GM23338 (cell line): ENCODE measurements around the gene ESRRA. TPM values are rescaled to one million over a fixed set of nuclear protein-coding genes. Genes with fewer than 3 reads are reported as not detected.

Experiments used
- ATAC-seq: fragments of 200-7000 bp; cut with Tn5 transposase; 3 replicates; pipeline ENCODE4 v1.9.1; 2020
- DNase-seq: peaks from one replicate; pipeline ENCODE4 v3.0.0-alpha.2; 2015; ENCODE audit warnings: low spot score
- H2AFZ ChIP-seq: fragments of 200-600 bp; sonication (generic); 2 replicates; pipeline ENCODE4 v1.8.0; 2016; ENCODE audit warnings: antibody characterized with exemption, mild to moderate bottlenecking, moderate library complexity
- H3F3A ChIP-seq: fragments of 200-600 bp; sonication (generic); replicated peaks from 2 replicates; pipeline ENCODE4 v1.8.0; 2017; ENCODE audit warnings: antibody characterized with exemption, mixed run types, low read depth
- H3K27ac ChIP-seq: fragments of 200-600 bp; sonication (generic); 2 replicates; pipeline ENCODE4 v1.6.1; 2016; ENCODE audit warnings: low read depth
- H3K27me3 ChIP-seq: fragments of 200-600 bp; sonication (generic); 2 replicates; pipeline ENCODE4 v1.8.0; 2016; ENCODE audit warnings: mild to moderate bottlenecking, mixed run types, moderate library complexity; ENCODE audit not compliant: insufficient read depth
- H3K36me3 ChIP-seq: fragments of 200-600 bp; sonication (generic); 2 replicates; pipeline ENCODE4 v1.8.0; 2016; ENCODE audit warnings: mild to moderate bottlenecking; ENCODE audit not compliant: insufficient read depth
- H3K4me1 ChIP-seq: fragments of 200-600 bp; sonication (generic); 2 replicates; pipeline ENCODE4 v1.8.0; 2016; ENCODE audit warnings: mild to moderate bottlenecking, moderate library complexity; ENCODE audit not compliant: insufficient read depth
- H3K4me2 ChIP-seq: fragments of 200-600 bp; sonication (generic); 2 replicates; pipeline ENCODE4 v1.7.1; 2017; ENCODE audit warnings: mixed run types
- H3K4me3 ChIP-seq: fragments of 200-600 bp; sonication (generic); 2 replicates; pipeline ENCODE4 v1.6.1; 2016; ENCODE audit warnings: mixed run types
- H3K79me2 ChIP-seq: fragments of 200-600 bp; sonication (generic); replicated peaks from 2 replicates; pipeline ENCODE4 v1.8.0; 2017; ENCODE audit warnings: mild to moderate bottlenecking; ENCODE audit not compliant: insufficient read depth
- H3K9me2 ChIP-seq: fragments of 200-600 bp; sonication (generic); 2 replicates; pipeline ENCODE4 v1.8.0; 2017; ENCODE audit not compliant: insufficient read depth
- H4K20me1 ChIP-seq: fragments of 200-600 bp; sonication (generic); replicated peaks from 2 replicates; pipeline ENCODE4 v1.8.0; 2017; ENCODE audit warnings: mild to moderate bottlenecking; ENCODE audit not compliant: insufficient read depth
- H3K27ac Mint-ChIP-seq: 2 replicates; pipeline ENCODE4 v1.8.0; 2020; ENCODE audit warnings: inconsistent platforms, mild to moderate bottlenecking, moderate library complexity, mixed read lengths
- H3K27me3 Mint-ChIP-seq: 3 replicates; pipeline ENCODE4 v1.8.0; 2022; ENCODE audit warnings: low read depth, mild to moderate bottlenecking, moderate library complexity, mixed read lengths, inconsistent platforms; ENCODE audit not compliant: insufficient read depth, poor library complexity
- H3K36me3 Mint-ChIP-seq: 3 replicates; pipeline ENCODE4 v1.8.0; 2021; ENCODE audit warnings: low read depth, mild to moderate bottlenecking, inconsistent platforms, moderate library complexity, mixed read lengths
- H3K4me1 Mint-ChIP-seq: 3 replicates; pipeline ENCODE4 v1.8.0; 2020; ENCODE audit warnings: mild to moderate bottlenecking, inconsistent platforms, mixed read lengths
- H3K4me3 Mint-ChIP-seq: 3 replicates; pipeline ENCODE4 v1.8.0; 2021; ENCODE audit warnings: moderate library complexity, mild to moderate bottlenecking, inconsistent platforms, mixed read lengths
- H3K9me3 Mint-ChIP-seq: 3 replicates; pipeline ENCODE4 v1.8.0; 2020; ENCODE audit warnings: moderate library complexity, mild to moderate bottlenecking, inconsistent platforms, mixed read lengths
- CREB1 ChIP-seq: fragments of 250-450 bp; sonication (Bioruptor Pico); IDR thresholded peaks from 2 replicates; pipeline ENCODE4 v1.5.0; 2020; ENCODE audit warnings: low read depth, mild to moderate bottlenecking, moderate library complexity
- EZH2 ChIP-seq: fragments of 200-600 bp; sonication (generic); IDR thresholded peaks from one replicate; pipeline ENCODE4 v1.8.0; 2017; ENCODE audit warnings: antibody characterized with exemption, mild to moderate bottlenecking, low read depth; ENCODE audit not compliant: unreplicated experiment
- EZH2phosphoT487 ChIP-seq: fragments of 200-600 bp; sonication (generic); IDR thresholded peaks from one replicate; pipeline ENCODE4 v1.8.1; 2018; ENCODE audit warnings: antibody characterized with exemption; ENCODE audit not compliant: unreplicated experiment
- JUNB ChIP-seq: IDR thresholded peaks from one replicate; pipeline ENCODE4 v1.6.1; 2016; ENCODE audit warnings: antibody characterized with exemption; ENCODE audit not compliant: unreplicated experiment
- NANOG ChIP-seq: IDR thresholded peaks from 2 replicates; pipeline ENCODE4 v1.6.1; 2016; ENCODE audit warnings: antibody characterized with exemption, borderline replicate concordance
- POLR2AphosphoS5 ChIP-seq: IDR thresholded peaks from 2 replicates; pipeline ENCODE4 v1.6.1; 2016; ENCODE audit warnings: antibody characterized with exemption, low read depth
- STAT1 ChIP-seq: IDR thresholded peaks from one replicate; pipeline ENCODE4 v1.6.1; 2016; ENCODE audit warnings: antibody characterized with exemption; ENCODE audit not compliant: unreplicated experiment
- ZNF114 ChIP-seq: fragments of 250-450 bp; sonication (Bioruptor Pico); IDR thresholded peaks from 2 replicates; pipeline ENCODE4 v1.5.0; 2020; ENCODE audit warnings: mild to moderate bottlenecking, moderate library complexity
- ZNF331 ChIP-seq: fragments of 250-450 bp; sonication (Bioruptor Pico); IDR thresholded peaks from 2 replicates; pipeline ENCODE4 v1.5.0; 2020; ENCODE audit warnings: low read depth, mild to moderate bottlenecking, moderate library complexity
- polyA plus RNA-seq: library from polyadenylated mRNA; unstranded; fragments of >200 nt; fragmentation: Nextera tagmentation; extraction: Ambion mirVana; gene quantifications from 2 replicates; pipeline ENCODE4 v1.2.1, GENCODE V29; 2016
- total RNA-seq: library from RNA; depleted of rRNA; stranded (reverse); fragments of >200 nt; shearing (Covaris generic); gene quantifications from 2 replicates; pipeline ENCODE4 v1.2.3, GENCODE V29; 2014
- TF ChIP-seq, protein P1 (sequence below): IDR thresholded peaks from 2 replicates; pipeline ENCODE4 v1.6.1; 2016; ENCODE audit warnings: antibody characterized with exemption
- TF ChIP-seq, protein P2 (sequence below): fragments of 250-450 bp; sonication (Bioruptor Pico); IDR thresholded peaks from 2 replicates; pipeline ENCODE4 v1.5.0; 2020; ENCODE audit warnings: mild to moderate bottlenecking, moderate library complexity

ESRRA gene
- total and polyA plus RNA-seq, 2 experiments from 2014 or later = 13.7 to 55.1 TPM

DNA sequence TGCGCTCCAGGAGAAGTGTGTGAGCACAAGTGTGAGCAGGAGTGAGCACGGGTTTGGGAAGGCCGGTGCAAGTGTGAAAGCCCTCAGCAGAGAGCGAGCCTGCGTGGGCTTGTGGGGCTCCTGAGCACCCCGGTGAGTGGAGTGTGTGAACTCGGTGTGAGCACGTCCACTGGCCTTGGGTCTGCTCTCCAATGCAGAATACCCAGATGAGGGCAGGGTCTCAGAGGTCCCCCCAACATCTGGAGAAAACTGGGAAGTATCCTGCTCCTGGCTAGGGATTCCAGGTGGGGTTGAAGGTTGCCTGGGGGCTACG is 1.2 kb downstream of the ESRRA start:
- Mint-ChIP-seq H3K27ac (peak overlapping the region; percentile 95; the same call in 1 of the 2 replicates), H3K4me1 (peaks cover 14% of the 10 kb centered on the region), H3K36me3 (peaks cover 10% of the 10 kb centered on the region; the same call in 2 of the 3 replicates), H3K27me3 (peaks cover 24% of the 10 kb centered on the region), H3K4me3 (peak overlapping the region; percentile 100), H3K9me3 (no peaks in the 10 kb centered on the region; the same call in 2 of the 3 replicates)
- Histone ChIP-seq H3F3A (peaks cover 7% of the 10 kb centered on the region), H3K36me3 (no peaks in the 10 kb centered on the region), H3K4me2 (peak overlapping the region; percentile 90), H2AFZ (0 out of 2 replicates have a peak overlapping the region, but pooled peaks have one; percentile 38), H3K4me3 (peak overlapping the region; percentile 91), H3K27ac (no peak overlapping the region), H4K20me1 (peaks cover under 1% of the 10 kb centered on the region; the same call in 1 of the 2 replicates), H3K9me2 (no peaks in the 10 kb centered on the region), H3K4me1 (peaks cover 9% of the 10 kb centered on the region; the same call in 1 of the 2 replicates), H3K79me2 (peaks cover 36% of the 10 kb centered on the region), H3K27me3 (peaks cover 18% of the 10 kb centered on the region)
- no peak for DNase-seq
- no peak for ATAC-seq
- TF ChIP-seq ZNF331 (CRISPR knock-in tag) (no peak), CREB1 (CRISPR knock-in tag) (no peak), ZNF114 (CRISPR knock-in tag) (no peak), STAT1 (no peak), JUNB (no peak), EZH2phosphoT487 (no peak), POLR2AphosphoS5 (no peak)

DNA sequence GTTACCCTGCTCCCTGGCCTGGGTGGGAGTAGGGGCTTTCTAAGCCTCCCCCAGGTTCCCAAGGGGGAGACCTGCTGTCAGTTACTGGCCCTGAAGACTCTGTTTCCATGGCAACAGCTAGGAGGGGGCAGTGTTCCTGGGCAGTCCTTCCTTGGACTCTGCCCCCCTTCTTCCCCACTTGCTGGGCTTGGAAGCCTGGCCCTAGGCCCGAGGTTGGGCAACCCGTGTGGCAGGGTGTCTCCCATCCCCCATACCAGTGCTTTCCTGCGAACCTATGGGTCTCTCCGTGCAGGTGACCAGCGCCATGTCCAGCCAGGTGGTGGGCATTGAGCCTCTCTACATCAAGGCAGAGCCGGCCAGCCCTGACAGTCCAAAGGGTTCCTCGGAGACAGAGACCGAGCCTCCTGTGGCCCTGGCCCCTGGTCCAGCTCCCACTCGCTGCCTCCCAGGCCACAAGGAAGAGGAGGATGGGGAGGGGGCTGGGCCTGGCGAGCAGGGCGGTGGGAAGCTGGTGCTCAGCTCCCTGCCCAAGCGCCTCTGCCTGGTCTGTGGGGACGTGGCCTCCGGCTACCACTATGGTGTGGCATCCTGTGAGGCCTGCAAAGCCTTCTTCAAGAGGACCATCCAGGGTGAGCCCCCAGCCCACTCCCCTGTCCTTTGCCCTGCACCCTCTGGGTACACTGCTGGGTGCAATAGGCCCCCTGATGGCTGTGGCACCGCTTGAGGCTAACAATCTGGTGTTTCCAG is 1.7 kb downstream of the ESRRA start:
- Histone ChIP-seq H3K36me3 (no peaks in the 10 kb centered on the region), H2AFZ (no peak overlapping the region), H3K27ac (no peak overlapping the region), H3K79me2 (peaks cover 36% of the 10 kb centered on the region), H3K4me1 (peaks cover 9% of the 10 kb centered on the region; the same call in 1 of the 2 replicates), H4K20me1 (no peaks in the 10 kb centered on the region; the same call in 1 of the 2 replicates), H3K27me3 (peaks cover 13% of the 10 kb centered on the region), H3F3A (peaks cover 7% of the 10 kb centered on the region), H3K4me3 (peak overlapping the region; percentile 91), H3K4me2 (peak overlapping the region; percentile 90), H3K9me2 (no peaks in the 10 kb centered on the region)
- Mint-ChIP-seq H3K9me3 (no peaks in the 10 kb centered on the region; the same call in 2 of the 3 replicates), H3K4me1 (peaks cover 14% of the 10 kb centered on the region), H3K4me3 (peak overlapping the region; percentile 100), H3K27me3 (peaks cover 18% of the 10 kb centered on the region), H3K36me3 (peaks cover 10% of the 10 kb centered on the region; the same call in 2 of the 3 replicates), H3K27ac (no peak overlapping the region; the same call in 1 of the 2 replicates)
- ATAC-seq = no peak
- DNase-seq = no peak
- TF ChIP-seq POLR2AphosphoS5 (no peak), EZH2 (no peak), ZNF114 (CRISPR knock-in tag) (no peak), NANOG (no peak), EZH2phosphoT487 (no peak), JUNB (no peak), CREB1 (CRISPR knock-in tag) (no peak)
- TF ChIP-seq, protein P1, sequence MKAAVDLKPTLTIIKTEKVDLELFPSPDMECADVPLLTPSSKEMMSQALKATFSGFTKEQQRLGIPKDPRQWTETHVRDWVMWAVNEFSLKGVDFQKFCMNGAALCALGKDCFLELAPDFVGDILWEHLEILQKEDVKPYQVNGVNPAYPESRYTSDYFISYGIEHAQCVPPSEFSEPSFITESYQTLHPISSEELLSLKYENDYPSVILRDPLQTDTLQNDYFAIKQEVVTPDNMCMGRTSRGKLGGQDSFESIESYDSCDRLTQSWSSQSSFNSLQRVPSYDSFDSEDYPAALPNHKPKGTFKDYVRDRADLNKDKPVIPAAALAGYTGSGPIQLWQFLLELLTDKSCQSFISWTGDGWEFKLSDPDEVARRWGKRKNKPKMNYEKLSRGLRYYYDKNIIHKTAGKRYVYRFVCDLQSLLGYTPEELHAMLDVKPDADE = no peak
- TF ChIP-seq, protein P2, sequence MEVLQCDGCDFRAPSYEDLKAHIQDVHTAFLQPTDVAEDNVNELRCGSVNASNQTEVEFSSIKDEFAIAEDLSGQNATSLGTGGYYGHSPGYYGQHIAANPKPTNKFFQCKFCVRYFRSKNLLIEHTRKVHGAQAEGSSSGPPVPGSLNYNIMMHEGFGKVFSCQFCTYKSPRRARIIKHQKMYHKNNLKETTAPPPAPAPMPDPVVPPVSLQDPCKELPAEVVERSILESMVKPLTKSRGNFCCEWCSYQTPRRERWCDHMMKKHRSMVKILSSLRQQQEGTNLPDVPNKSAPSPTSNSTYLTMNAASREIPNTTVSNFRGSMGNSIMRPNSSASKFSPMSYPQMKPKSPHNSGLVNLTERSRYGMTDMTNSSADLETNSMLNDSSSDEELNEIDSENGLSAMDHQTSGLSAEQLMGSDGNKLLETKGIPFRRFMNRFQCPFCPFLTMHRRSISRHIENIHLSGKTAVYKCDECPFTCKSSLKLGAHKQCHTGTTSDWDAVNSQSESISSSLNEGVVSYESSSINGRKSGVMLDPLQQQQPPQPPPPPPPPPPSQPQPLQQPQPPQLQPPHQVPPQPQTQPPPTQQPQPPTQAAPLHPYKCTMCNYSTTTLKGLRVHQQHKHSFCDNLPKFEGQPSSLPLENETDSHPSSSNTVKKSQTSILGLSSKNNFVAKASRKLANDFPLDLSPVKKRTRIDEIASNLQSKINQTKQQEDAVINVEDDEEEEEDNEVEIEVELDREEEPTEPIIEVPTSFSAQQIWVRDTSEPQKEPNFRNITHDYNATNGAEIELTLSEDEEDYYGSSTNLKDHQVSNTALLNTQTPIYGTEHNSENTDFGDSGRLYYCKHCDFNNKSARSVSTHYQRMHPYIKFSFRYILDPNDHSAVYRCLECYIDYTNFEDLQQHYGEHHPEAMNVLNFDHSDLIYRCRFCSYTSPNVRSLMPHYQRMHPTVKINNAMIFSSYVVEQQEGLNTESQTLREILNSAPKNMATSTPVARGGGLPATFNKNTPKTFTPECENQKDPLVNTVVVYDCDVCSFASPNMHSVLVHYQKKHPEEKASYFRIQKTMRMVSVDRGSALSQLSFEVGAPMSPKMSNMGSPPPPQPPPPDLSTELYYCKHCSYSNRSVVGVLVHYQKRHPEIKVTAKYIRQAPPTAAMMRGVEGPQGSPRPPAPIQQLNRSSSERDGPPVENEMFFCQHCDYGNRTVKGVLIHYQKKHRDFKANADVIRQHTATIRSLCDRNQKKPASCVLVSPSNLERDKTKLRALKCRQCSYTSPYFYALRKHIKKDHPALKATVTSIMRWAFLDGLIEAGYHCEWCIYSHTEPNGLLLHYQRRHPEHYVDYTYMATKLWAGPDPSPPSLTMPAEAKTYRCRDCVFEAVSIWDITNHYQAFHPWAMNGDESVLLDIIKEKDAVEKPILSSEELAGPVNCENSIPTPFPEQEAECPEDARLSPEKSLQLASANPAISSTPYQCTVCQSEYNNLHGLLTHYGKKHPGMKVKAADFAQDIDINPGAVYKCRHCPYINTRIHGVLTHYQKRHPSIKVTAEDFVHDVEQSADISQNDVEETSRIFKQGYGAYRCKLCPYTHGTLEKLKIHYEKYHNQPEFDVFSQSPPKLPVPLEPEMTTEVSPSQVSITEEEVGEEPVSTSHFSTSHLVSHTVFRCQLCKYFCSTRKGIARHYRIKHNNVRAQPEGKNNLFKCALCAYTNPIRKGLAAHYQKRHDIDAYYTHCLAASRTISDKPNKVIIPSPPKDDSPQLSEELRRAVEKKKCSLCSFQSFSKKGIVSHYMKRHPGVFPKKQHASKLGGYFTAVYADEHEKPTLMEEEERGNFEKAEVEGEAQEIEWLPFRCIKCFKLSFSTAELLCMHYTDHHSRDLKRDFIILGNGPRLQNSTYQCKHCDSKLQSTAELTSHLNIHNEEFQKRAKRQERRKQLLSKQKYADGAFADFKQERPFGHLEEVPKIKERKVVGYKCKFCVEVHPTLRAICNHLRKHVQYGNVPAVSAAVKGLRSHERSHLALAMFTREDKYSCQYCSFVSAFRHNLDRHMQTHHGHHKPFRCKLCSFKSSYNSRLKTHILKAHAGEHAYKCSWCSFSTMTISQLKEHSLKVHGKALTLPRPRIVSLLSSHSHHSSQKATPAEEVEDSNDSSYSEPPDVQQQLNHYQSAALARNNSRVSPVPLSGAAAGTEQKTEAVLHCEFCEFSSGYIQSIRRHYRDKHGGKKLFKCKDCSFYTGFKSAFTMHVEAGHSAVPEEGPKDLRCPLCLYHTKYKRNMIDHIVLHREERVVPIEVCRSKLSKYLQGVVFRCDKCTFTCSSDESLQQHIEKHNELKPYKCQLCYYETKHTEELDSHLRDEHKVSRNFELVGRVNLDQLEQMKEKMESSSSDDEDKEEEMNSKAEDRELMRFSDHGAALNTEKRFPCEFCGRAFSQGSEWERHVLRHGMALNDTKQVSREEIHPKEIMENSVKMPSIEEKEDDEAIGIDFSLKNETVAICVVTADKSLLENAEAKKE (CRISPR knock-in tag) = no peak
